ENCODE measurements around the gene LGALSL.

- TF ChIP-seq, protein P1, sequence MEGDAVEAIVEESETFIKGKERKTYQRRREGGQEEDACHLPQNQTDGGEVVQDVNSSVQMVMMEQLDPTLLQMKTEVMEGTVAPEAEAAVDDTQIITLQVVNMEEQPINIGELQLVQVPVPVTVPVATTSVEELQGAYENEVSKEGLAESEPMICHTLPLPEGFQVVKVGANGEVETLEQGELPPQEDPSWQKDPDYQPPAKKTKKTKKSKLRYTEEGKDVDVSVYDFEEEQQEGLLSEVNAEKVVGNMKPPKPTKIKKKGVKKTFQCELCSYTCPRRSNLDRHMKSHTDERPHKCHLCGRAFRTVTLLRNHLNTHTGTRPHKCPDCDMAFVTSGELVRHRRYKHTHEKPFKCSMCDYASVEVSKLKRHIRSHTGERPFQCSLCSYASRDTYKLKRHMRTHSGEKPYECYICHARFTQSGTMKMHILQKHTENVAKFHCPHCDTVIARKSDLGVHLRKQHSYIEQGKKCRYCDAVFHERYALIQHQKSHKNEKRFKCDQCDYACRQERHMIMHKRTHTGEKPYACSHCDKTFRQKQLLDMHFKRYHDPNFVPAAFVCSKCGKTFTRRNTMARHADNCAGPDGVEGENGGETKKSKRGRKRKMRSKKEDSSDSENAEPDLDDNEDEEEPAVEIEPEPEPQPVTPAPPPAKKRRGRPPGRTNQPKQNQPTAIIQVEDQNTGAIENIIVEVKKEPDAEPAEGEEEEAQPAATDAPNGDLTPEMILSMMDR (optimal IDR thresholded peaks at IDR 0.05 in 1 of 3, IDR thresholded peaks at IDR 0.05 in 1 of 3, conservative IDR thresholded peaks at IDR 0.05 in 1 of 3; ENCODE audit: extremely low read depth in 1 of 3, insufficient read depth in 2 of 3, low read length in 3 of 3): no peak
- no peak for TF ChIP-seq EZH2 (IDR thresholded peaks at IDR 0.05; ENCODE audit: low read length)
Observed at GRCh38 chr2:64471600-64471999, 17.6 kb downstream of the LGALSL start.
